Measurements from ENCODE around the gene FEZF1. TPM values are rescaled to one million over a fixed set of nuclear protein-coding genes. Genes with fewer than 3 reads are reported as not detected.

Gene FEZF1
- total RNA-seq, 2 donors from 2014 or later = 0.22 TPM; not detected in 1

GRCh38 chr7:122291189-122291588 is 13.4 kb downstream of the FEZF1 start:
- Mint-ChIP-seq H3K27me3 (ENCODE audit: insufficient read depth) (peaks cover 45% of the 10 kb centered on the region), H3K4me3 (no peak overlapping the region), H3K4me1 (no peaks in the 10 kb centered on the region), H3K9me3 (peaks cover 14% of the 10 kb centered on the region), H3K27ac (no peak overlapping the region), H3K36me3 (ENCODE audit: low read depth) (no peaks in the 10 kb centered on the region)
- peaks cover 11% of the 10 kb centered on the region for H3K27me3 ChIP-seq (ENCODE audit: control insufficient read depth, insufficient read depth, low read length, poor library complexity, severe bottlenecking)
- H3K36me3 ChIP-seq (ENCODE audit: control insufficient read depth, insufficient read depth, low read length) = no peaks in the 10 kb centered on the region
- no peak overlapping the region for H3K9ac ChIP-seq (ENCODE audit: extremely low read depth, low read length, poor library complexity, severe bottlenecking)
- no peak overlapping the region for H3K4me3 ChIP-seq (ENCODE audit: low read length)
- WGBS, 2 experiments (ENCODE audit: insufficient coverage in 1 of 2, insufficient read length in 1 of 2) = 91% methylated on average over 2 of the region's 2 CpGs; no CpG with 5 or more reads in 1 of the 2 experiments
- DNase-seq = no peak
- no peak overlapping the region for H3K27ac ChIP-seq (ENCODE audit: low read depth, low read length)
- H3K4me1 ChIP-seq (ENCODE audit: control insufficient read depth, insufficient read depth, low read length) = no peaks in the 10 kb centered on the region
- no peak for TF ChIP-seq CTCF (conservative IDR thresholded peaks at IDR 0.05)
- no peaks in the 10 kb centered on the region for H3K9me3 ChIP-seq (ENCODE audit: control insufficient read depth, low read length)

- Histone ChIP-seq H3K36me3 (ENCODE audit: control insufficient read depth, insufficient read depth, low read length) (no peaks in the 10 kb centered on the region), H3K27ac (ENCODE audit: low read depth, low read length) (no peak overlapping the region), H3K4me3 (ENCODE audit: low read length) (no peak overlapping the region), H3K4me1 (ENCODE audit: control insufficient read depth, insufficient read depth, low read length) (no peaks in the 10 kb centered on the region), H3K9me3 (ENCODE audit: control insufficient read depth, low read length) (no peaks in the 10 kb centered on the region), H3K9ac (ENCODE audit: extremely low read depth, low read length, poor library complexity, severe bottlenecking) (no peak overlapping the region), H3K27me3 (ENCODE audit: control insufficient read depth, insufficient read depth, low read length, poor library complexity, severe bottlenecking) (peaks cover 4% of the 10 kb centered on the region)
- 95 to 100% methylated on average over 1 of the region's 1 CpG for WGBS, 2 experiments (ENCODE audit: insufficient coverage in 1 of 2, insufficient read length in 1 of 2)
- DNase-seq = no peak
- no peak for TF ChIP-seq CTCF (conservative IDR thresholded peaks at IDR 0.05)
- H3K9me3 Mint-ChIP-seq = peaks cover 14% of the 10 kb centered on the region
- no peaks in the 10 kb centered on the region for H3K36me3 Mint-ChIP-seq (ENCODE audit: low read depth)
- H3K27ac Mint-ChIP-seq = no peak overlapping the region
- peaks cover 41% of the 10 kb centered on the region for H3K27me3 Mint-ChIP-seq (ENCODE audit: insufficient read depth)
- no peaks in the 10 kb centered on the region for H3K4me1 Mint-ChIP-seq
- H3K4me3 Mint-ChIP-seq = no peak overlapping the region
Measured at GRCh38 chr7:122290476-122290875, 14.1 kb downstream of the FEZF1 start.

GRCh38 chr7:122289426-122289825 is 15.1 kb downstream of the FEZF1 start:
- Histone ChIP-seq H3K4me1 (ENCODE audit: control insufficient read depth, insufficient read depth, low read length) (no peaks in the 10 kb centered on the region), H3K36me3 (ENCODE audit: control insufficient read depth, insufficient read depth, low read length) (no peaks in the 10 kb centered on the region), H3K9me3 (ENCODE audit: control insufficient read depth, low read length) (no peaks in the 10 kb centered on the region), H3K27ac (ENCODE audit: low read depth, low read length) (no peak overlapping the region), H3K27me3 (ENCODE audit: control insufficient read depth, insufficient read depth, low read length, poor library complexity, severe bottlenecking) (no peaks in the 10 kb centered on the region), H3K4me3 (ENCODE audit: low read length) (no peak overlapping the region), H3K9ac (ENCODE audit: extremely low read depth, low read length, poor library complexity, severe bottlenecking) (no peak overlapping the region)
- H3K4me3 Mint-ChIP-seq = no peak overlapping the region
- peaks cover 36% of the 10 kb centered on the region for H3K27me3 Mint-ChIP-seq (ENCODE audit: insufficient read depth)
- H3K27ac Mint-ChIP-seq = no peak overlapping the region
- 92 to 100% methylated on average over 1 of the region's 1 CpG for WGBS, 2 experiments (ENCODE audit: insufficient coverage in 1 of 2, insufficient read length in 1 of 2)
- peaks cover 14% of the 10 kb centered on the region for H3K9me3 Mint-ChIP-seq
- TF ChIP-seq CTCF (conservative IDR thresholded peaks at IDR 0.05) = no peak
- no peak for DNase-seq
- no peaks in the 10 kb centered on the region for H3K4me1 Mint-ChIP-seq
- H3K36me3 Mint-ChIP-seq (ENCODE audit: low read depth) = no peaks in the 10 kb centered on the region
